ENCODE data around the gene FUT6.

- no peak for TF ChIP-seq EZH2 (IDR thresholded peaks at IDR 0.05; ENCODE audit: insufficient read depth, poor library complexity, severe bottlenecking)
- TF ChIP-seq EZH2phosphoT487 (IDR thresholded peaks at IDR 0.05; ENCODE audit: insufficient read depth, low read depth) = no peak
Observed at GRCh38 chr19:5786593-5787408, 52.7 kb downstream of the FUT6 start.

All from GM23248 (cell line).